Measurements from ENCODE around the gene TNRC6B.

- no peak for TF ChIP-seq POLR2AphosphoS5 (IDR thresholded peaks at IDR 0.05; ENCODE audit: low read depth, low read length)
- TF ChIP-seq POLR2A (IDR thresholded peaks at IDR 0.05; ENCODE audit: low read depth, low read length): no peak
- TF ChIP-seq TAF1 (IDR thresholded peaks at IDR 0.05; ENCODE audit: low read depth, low read length): no peak
Measured at GRCh38 chr22:40232624-40233023, 54.9 kb downstream of the TNRC6B start.
